Fibroblast of the aortic adventitia (primary cell): ENCODE data around the gene MACROH2A1. TPM values are rescaled to one million over a fixed set of nuclear protein-coding genes. Genes with fewer than 3 reads are reported as not detected.

Experiments used
- DNase-seq: peaks from one replicate; pipeline ENCODE4 v3.0.0-alpha.2; 2010; ENCODE audit warnings: low read depth
- H3K4me3 ChIP-seq: 2 replicates; pipeline ENCODE4 v1.5.1; 2011; ENCODE audit warnings: low read depth, mild to moderate bottlenecking, control low read depth, low read length, moderate library complexity
- CTCF ChIP-seq: IDR thresholded peaks from 2 replicates; pipeline ENCODE4 v1.5.1; 2011; ENCODE audit warnings: mild to moderate bottlenecking, low read length, control low read depth, inconsistent platforms; ENCODE audit not compliant: insufficient read depth
- total RNA-seq: library from RNA; depleted of rRNA; stranded (reverse); fragments of >200 nt; gene quantifications from 2 replicates; pipeline ENCODE4 v1.2.3, GENCODE V29; 2012; ENCODE audit warnings: low replicate concordance

The MACROH2A1 gene
- total RNA-seq, 1 donor, result 116 TPM

- no peak overlapping the region for H3K4me3 ChIP-seq
- peak; percentile 43 for DNase-seq
- TF ChIP-seq CTCF, result no peak
Measured at GRCh38 chr5:135335031-135335828, 63.8 kb downstream of the MACROH2A1 start.

GRCh38 chr5:135333732-135334515, 65.1 kb downstream of the MACROH2A1 start:
- TF ChIP-seq CTCF, result no peak
- no peak overlapping the region for H3K4me3 ChIP-seq
- no peak for DNase-seq

DNA sequence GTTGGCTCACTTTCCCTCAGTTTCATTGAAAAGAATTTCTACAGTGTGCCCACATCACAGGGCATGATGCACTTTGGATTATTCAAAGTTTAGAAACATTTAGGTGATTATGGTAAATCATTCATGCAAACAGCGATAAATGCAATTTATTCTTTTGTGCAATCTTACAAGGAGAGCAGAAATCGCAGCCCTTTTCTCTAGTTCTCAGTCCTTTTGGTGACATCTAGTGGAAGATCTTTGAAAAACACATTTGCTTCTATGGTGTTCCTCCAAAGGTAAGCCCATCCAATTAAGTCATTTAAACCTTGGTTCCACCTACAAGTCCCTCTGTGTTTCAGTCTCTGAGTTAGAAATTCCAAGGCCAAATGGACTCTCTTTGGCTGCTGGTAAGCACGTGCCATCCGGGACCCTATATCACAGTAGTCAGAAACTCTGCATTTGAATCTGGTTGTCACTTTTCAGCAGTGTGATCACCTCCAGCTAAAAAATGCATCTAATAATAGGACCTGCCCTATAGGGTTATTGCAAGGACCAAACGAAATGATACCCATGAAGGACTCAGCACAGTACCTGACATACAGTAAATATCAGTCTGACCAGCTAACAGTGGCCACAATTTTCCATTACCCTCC, 66.4 kb downstream of the MACROH2A1 start:
- TF ChIP-seq CTCF, result peak; percentile 56
- no peak overlapping the region for H3K4me3 ChIP-seq
- peak; percentile 82 for DNase-seq

GRCh38 chr5:135331612-135332011, 67.4 kb downstream of the MACROH2A1 start:
- no peak overlapping the region for H3K4me3 ChIP-seq
- no peak for TF ChIP-seq CTCF
- DNase-seq, result no peak

- TF ChIP-seq CTCF, result no peak
- no peak overlapping the region for H3K4me3 ChIP-seq
- no peak for DNase-seq
Measured at GRCh38 chr5:135330798-135331096, 68.3 kb downstream of the MACROH2A1 start.

DNA sequence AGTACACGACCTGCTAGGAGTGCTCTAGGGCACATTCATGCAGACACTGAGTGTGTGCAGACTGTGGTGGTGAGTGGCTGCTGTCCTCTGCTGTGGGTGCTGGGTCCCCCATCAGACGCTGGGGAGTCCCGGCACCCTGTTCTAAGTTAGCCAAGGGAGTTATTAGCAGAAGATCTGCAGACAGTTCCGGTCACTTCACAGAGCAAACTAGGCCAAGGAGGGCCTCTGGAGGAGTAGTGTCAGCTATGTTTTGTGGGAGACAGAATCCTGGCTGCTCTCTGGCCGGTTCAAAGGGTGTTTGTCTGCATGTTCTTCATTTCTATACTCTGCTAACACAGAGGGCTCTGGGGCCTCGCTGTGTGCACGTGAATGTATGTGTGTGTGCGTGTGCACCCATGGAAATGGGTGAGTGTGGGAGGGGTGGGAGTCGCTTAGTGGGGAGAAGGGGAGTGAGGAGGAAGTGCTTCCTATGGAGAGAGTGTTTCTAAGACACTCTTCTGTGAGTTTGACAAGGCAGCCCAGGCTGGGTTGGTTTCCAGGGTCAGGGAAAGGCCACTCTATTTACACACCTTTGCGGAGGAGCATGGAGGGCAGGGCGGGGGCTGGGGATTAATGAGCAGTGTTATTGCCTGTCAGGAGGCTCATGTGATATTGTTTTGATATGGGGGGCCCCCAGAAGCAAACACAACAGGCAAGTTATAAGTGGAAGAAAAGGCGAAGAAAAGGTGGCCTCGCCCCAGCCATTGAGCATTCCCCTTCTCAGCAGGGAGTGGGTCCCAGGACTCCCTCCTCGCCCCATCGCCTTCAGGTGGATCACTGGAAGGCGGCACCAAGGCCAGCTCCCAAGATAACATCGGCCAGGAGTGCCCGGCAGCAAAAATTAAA, 68.9 kb downstream of the MACROH2A1 start:
- TF ChIP-seq CTCF, result no peak
- no peak overlapping the region for H3K4me3 ChIP-seq
- no peak for DNase-seq
